Bladder microvascular endothelial cell (primary cell): ENCODE results near the gene ASIC1. TPM values are rescaled to one million over a fixed set of nuclear protein-coding genes. Genes with fewer than 3 reads are reported as not detected.

Experiments
- total RNA-seq: library from RNA; depleted of rRNA; stranded (reverse); fragments of >200 nt; gene quantifications from 2 replicates; pipeline ENCODE4 v1.2.3, GENCODE V29; 2014

ASIC1 gene
- total RNA-seq = 0.13 and 0.16 TPM in 2 replicates

DNA sequence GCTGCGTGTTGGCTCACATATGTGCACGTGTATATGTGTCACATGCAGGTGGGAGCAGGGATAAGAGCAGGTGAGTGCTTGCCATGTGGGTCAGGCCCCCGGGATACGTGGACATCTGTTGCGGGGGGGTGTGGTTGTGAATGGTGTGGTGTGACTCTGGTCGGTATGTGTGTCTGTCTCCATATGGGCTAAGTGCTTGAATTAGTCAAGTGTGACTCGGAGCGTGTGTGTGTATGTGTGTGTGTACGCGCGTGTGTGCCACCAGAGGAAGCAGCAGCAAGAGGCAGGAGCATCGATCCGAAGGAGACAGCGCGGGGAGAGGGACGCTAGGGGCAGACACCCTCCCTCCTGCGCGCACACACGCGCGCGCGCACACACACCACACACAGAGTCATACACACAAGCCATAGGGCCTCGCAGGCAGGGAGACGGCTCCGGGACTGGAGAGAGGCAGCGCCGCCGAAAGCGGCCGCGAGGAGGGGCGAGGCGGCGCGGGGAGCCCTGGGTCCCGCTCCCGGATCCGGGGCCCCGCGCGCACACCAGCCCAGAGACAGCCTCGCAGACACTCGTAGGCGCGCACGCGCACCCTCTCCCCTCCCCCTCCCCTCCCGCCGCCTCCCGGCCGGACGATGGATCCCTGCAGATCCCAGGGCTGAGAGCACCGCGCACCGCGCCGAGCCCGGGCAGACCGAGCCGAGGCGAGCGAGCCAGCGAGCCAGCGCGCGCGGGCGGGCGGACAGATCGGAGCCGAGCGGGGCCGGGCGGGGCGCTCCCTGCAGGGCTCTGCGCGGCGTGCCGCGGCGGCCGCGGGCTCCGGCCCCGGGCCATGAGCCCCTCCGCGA is at the start of gene ASIC1:
ASIC1 (plus strand) TSS at position 597 of the 842 bp plus-strand sequence. CDS start 1,171 bp downstream, outside the sequence.

GRCh38 chr12:50025187-50026059 is 32.0 kb upstream of the ASIC1 start, which contains the start of gene RACGAP1:
RACGAP1 (minus strand) TSS chr12:50025494; CDS start chr12:50016715, 8,779 bp downstream.

GRCh38 chr12:50084775-50085614 is 27.6 kb downstream of the ASIC1 start, which contains the start of gene SMARCD1:
SMARCD1 (plus strand) TSS chr12:50085342; CDS start chr12:50085370, 28 bp downstream.

DNA sequence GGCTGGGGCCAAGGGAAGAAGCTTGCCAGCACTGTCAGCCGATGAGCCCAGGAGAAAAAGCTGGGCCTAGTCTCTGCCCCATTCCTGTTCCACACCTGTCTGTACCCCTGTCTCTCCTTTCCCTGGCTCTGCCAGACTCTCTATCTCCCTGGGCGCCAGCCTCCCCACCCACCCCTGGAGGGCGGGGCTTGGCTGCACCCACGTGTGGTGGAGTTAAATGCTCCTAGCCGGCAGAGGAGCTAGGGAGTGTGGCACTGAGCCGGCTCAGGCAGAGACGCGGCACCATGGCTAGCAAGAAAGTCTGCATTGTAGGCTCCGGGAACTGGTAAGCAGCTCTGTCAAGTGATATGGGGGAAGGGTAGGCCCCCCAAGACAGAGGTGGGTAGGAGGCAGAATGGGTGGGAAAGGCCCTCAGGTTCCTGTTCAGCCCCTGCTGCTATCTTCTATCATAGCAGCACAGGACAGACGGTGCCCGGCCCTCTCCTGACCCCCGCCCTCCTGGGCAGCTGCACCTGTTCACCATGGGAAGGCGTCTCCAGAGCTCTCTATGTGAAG is 46.4 kb downstream of the ASIC1 start, which contains the start of gene GPD1:
GPD1 (plus strand) TSS at position 242 of the 555 bp plus-strand sequence; CDS start at position 285, 43 bp downstream.

GRCh38 chr12:50111693-50112455 is 54.5 kb downstream of the ASIC1 start, which contains the start of gene COX14:
COX14 (plus strand) TSS chr12:50112236; CDS start chr12:50120044, 7,808 bp downstream.

Other genes starting within 250 kb of the ASIC1 start
- gene NCKAP5L, start 229.2 kb upstream of the ASIC1 start, total RNA-seq = 6.6 and 12.3 TPM in 2 replicates
- 2.1 and 2.5 TPM in 2 replicates for gene BCDIN3D, start 214.5 kb upstream of the ASIC1 start, total RNA-seq
- gene FAIM2, start 153.7 kb upstream of the ASIC1 start, total RNA-seq = not detected in 2 replicates
- not detected in 2 replicates for gene AQP2, start 106.9 kb upstream of the ASIC1 start, total RNA-seq
- gene AQP5, start 95.7 kb upstream of the ASIC1 start, total RNA-seq = under 0.01 and 0.19 TPM in 2 replicates
- gene AQP6, start 84.6 kb upstream of the ASIC1 start, total RNA-seq = not detected in 2 replicates
- 27.6 and 51.6 TPM in 2 replicates for gene RACGAP1, start 32.1 kb upstream of the ASIC1 start, total RNA-seq
- 43.1 and 62.9 TPM in 2 replicates for gene SMARCD1, start 27.7 kb downstream of the ASIC1 start, total RNA-seq
- gene GPD1, start 46.4 kb downstream of the ASIC1 start, total RNA-seq = not detected in 2 replicates
- 30.6 and 40.3 TPM in 2 replicates for gene COX14, start 54.6 kb downstream of the ASIC1 start, total RNA-seq
- 35.6 and 53.9 TPM in 2 replicates for gene CERS5, start 109.8 kb downstream of the ASIC1 start, total RNA-seq
- 30.6 and 89.7 TPM in 2 replicates for gene LIMA1, start 225.9 kb downstream of the ASIC1 start, total RNA-seq